HCT116 (cell line): ENCODE data around the gene DOCK7. TPM values are rescaled to one million over a fixed set of nuclear protein-coding genes. Genes with fewer than 3 reads are reported as not detected.
A peak's percentile ranks its signal among the peaks of the same experiment; 100 is the strongest.

Experiments used
- ATAC-seq: fragments of 200-7000 bp; cut with Tn5 transposase; 2 replicates; pipeline ENCODE4 v1.9.1; 2020; ENCODE audit warnings: mild to moderate bottlenecking, moderate library complexity
- BruUV-seq: library from RNA; stranded (reverse); fragments of 400-500 nt; replicated peaks from 2 replicates; lab custom pipeline; 2021; lab: Mats Ljungman, UMichigan
- CTCF ChIA-PET: fragments of 300-600 bp; sonication (Branson Sonifier 250); formaldehyde crosslinking; loops from one replicate; lab custom pipeline; 2021; ENCODE audit warnings: antibody characterized with exemption; lab: Charles Lee
- POLR2A ChIA-PET: fragments of 300-600, 350-600 bp; sonication (Branson Sonifier 250); formaldehyde crosslinking; loops from one replicate; lab custom pipeline; 2021; ENCODE audit warnings: antibody characterized with exemption; lab: Charles Lee
- RAD21 ChIA-PET, 2 experiments: fragments of 300-600 bp; sonication (Branson Sonifier 250); formaldehyde crosslinking; loops; one replicate each; lab custom pipeline; 2023; ENCODE audit warnings: low total read pairs in 2 of 2; ENCODE audit not compliant: uncharacterized antibody in 2 of 2, unreplicated experiment in 2 of 2, low non-redundant PET in 1 of 2; lab: Charles Lee
- DNase-seq: peaks from one replicate; pipeline ENCODE4 v3.0.0-alpha.2; 2010; ENCODE audit warnings: low read depth, low spot score
- H2AFZ ChIP-seq: fragments of 200-600 bp; shearing (Covaris generic), sonication (generic); 2 replicates; pipeline ENCODE4 v1.6.1; 2017; ENCODE audit warnings: low read depth, mixed run types, mixed read lengths, antibody characterized with exemption, low read length; ENCODE audit not compliant: poor library complexity, severe bottlenecking
- H3K27ac ChIP-seq: 2 replicates; pipeline ENCODE4 v1.5.1; 2012; ENCODE audit warnings: low read depth, low read length
- H3K27me3 ChIP-seq: fragments of 200-600 bp; sonication (generic); 2 replicates; pipeline ENCODE4 v1.6.1; 2016; ENCODE audit warnings: mixed run types, low read length, mixed read lengths; ENCODE audit not compliant: insufficient read depth
- H3K36me3 ChIP-seq, 2 experiments: fragments of 200-500 bp in 1 of 2; fragments of 200-600 bp in 1 of 2; sonication (Bioruptor generic) in 1 of 2; sonication (generic) in 1 of 2; 2 replicates each; pipeline versions ENCODE4 v1.5.1 to v1.6.1; 2014 to 2016; ENCODE audit warnings: low read length in 2 of 2, inconsistent platforms in 1 of 2, mixed read lengths in 1 of 2, mixed run types in 1 of 2; ENCODE audit not compliant: insufficient read depth in 2 of 2, control insufficient read depth in 1 of 2
- H3K4me1 ChIP-seq, 2 experiments: fragments of 200-600 bp in 1 of 2; sonication (generic) in 1 of 2; 2 replicates each; pipeline versions ENCODE4 v1.5.1 to v1.6.1; 2012 to 2017; ENCODE audit warnings: low read length in 2 of 2, inconsistent platforms in 1 of 2, mild to moderate bottlenecking in 1 of 2, mixed read lengths in 1 of 2, mixed run types in 1 of 2, moderate library complexity in 1 of 2; ENCODE audit not compliant: insufficient read depth in 2 of 2, control insufficient read depth in 1 of 2
- H3K4me2 ChIP-seq: fragments of 200-600 bp; sonication (generic); 2 replicates; pipeline ENCODE4 v1.6.1; 2017; ENCODE audit warnings: mixed run types, low read length, mixed read lengths
- H3K4me3 ChIP-seq, 2 experiments: fragments of 200-600 bp in 1 of 2; sonication (generic) in 1 of 2; replicated peaks in 1 of 2; 2 replicates each; pipeline ENCODE4 v1.5.1; 2011 to 2016; ENCODE audit warnings: low read length in 2 of 2, control low read depth in 1 of 2, low read depth in 1 of 2, mild to moderate bottlenecking in 1 of 2, mixed read lengths in 1 of 2, mixed run types in 1 of 2
- H3K79me2 ChIP-seq: fragments of 200-600 bp; sonication (generic); 2 replicates; pipeline ENCODE4 v1.6.1; 2017; ENCODE audit warnings: mild to moderate bottlenecking, mixed run types, low read length, moderate library complexity, mixed read lengths; ENCODE audit not compliant: insufficient read depth
- H3K9ac ChIP-seq: fragments of 200-600 bp; sonication (generic); 2 replicates; pipeline ENCODE4 v1.6.1; 2016; ENCODE audit warnings: low read length, mixed read lengths
- H3K9me2 ChIP-seq: fragments of 200-600 bp; sonication (generic), shearing (Covaris generic); 2 replicates; pipeline ENCODE4 v1.6.1; 2017; ENCODE audit warnings: mixed run types, mild to moderate bottlenecking, moderate library complexity; ENCODE audit not compliant: insufficient read depth
- H3K9me3 ChIP-seq, 2 experiments: fragments of 200-500 bp in 1 of 2; fragments of 200-600 bp in 1 of 2; sonication (Bioruptor generic) in 1 of 2; sonication (generic) in 1 of 2; 2 replicates each; pipeline ENCODE4 v1.6.1; 2014 to 2017; ENCODE audit warnings: low read length in 2 of 2, mixed read lengths in 2 of 2, inconsistent platforms in 1 of 2, low read depth in 1 of 2, mild to moderate bottlenecking in 1 of 2, mixed run types in 1 of 2, moderate library complexity in 1 of 2; ENCODE audit not compliant: control insufficient read depth in 1 of 2, insufficient read depth in 1 of 2
- H4K20me1 ChIP-seq: fragments of 200-600 bp; sonication (generic), shearing (Covaris generic); 2 replicates; pipeline ENCODE4 v1.6.1; 2017; ENCODE audit warnings: mixed run types, mild to moderate bottlenecking, moderate library complexity; ENCODE audit not compliant: insufficient read depth
- CBX3 ChIP-seq: IDR thresholded peaks from 2 replicates; pipeline ENCODE4 v1.6.1; 2012; ENCODE audit warnings: low read depth
- CEBPB ChIP-seq: IDR thresholded peaks from 2 replicates; pipeline ENCODE4 v1.6.1; 2012; ENCODE audit warnings: low read depth
- CTCF ChIP-seq, 3 experiments: fragments of 200-600 bp in 1 of 3; sonication (generic) in 1 of 3; IDR thresholded peaks in 2 of 3; conservative IDR thresholded peaks in 1 of 3; 2 replicates each; pipeline ENCODE4 v1.5.1; 2012 to 2017; ENCODE audit warnings: low read depth in 2 of 3, low read length in 2 of 3, antibody characterized with exemption in 1 of 3, borderline replicate concordance in 1 of 3, control low read depth in 1 of 3, mild to moderate bottlenecking in 1 of 3, mixed read lengths in 1 of 3, mixed run types in 1 of 3, moderate library complexity in 1 of 3; ENCODE audit not compliant: insufficient read depth in 1 of 3
- EZH2phosphoT487 ChIP-seq: fragments of 200-600 bp; IDR thresholded peaks from 2 replicates; pipeline ENCODE4 v1.6.1; 2018; ENCODE audit warnings: antibody characterized with exemption, borderline replicate concordance
- FOSL1 ChIP-seq: IDR thresholded peaks from 2 replicates; pipeline ENCODE4 v1.6.1; 2012; ENCODE audit warnings: low read depth
- MAX ChIP-seq: IDR thresholded peaks from 2 replicates; pipeline ENCODE4 v1.6.1; 2012
- POLR2AphosphoS5 ChIP-seq: IDR thresholded peaks from 2 replicates; pipeline ENCODE4 v1.6.1; 2011; ENCODE audit warnings: mild to moderate bottlenecking, low read depth, low read length, moderate library complexity
- RAD21 ChIP-seq: IDR thresholded peaks from 2 replicates; pipeline ENCODE4 v1.6.1; 2012; ENCODE audit warnings: low read depth, mild to moderate bottlenecking
- SP1 ChIP-seq: IDR thresholded peaks from 2 replicates; pipeline ENCODE4 v1.6.1; 2012; ENCODE audit warnings: low read depth
- YY1 ChIP-seq: IDR thresholded peaks from 2 replicates; pipeline ENCODE4 v1.6.1; 2011; ENCODE audit warnings: low read length, low read depth, moderate library complexity, mild to moderate bottlenecking; ENCODE audit not compliant: insufficient replicate concordance; ENCODE audit errors: extremely low read depth
- ZBTB33 ChIP-seq: IDR thresholded peaks from 2 replicates; pipeline ENCODE4 v1.6.1; 2011; ENCODE audit warnings: mild to moderate bottlenecking, low read length, moderate library complexity; ENCODE audit not compliant: insufficient replicate concordance; ENCODE audit errors: extremely low read depth
- intact Hi-C: fragments of 100-400 bp; cut with micrococcal nuclease; formaldehyde crosslinking; loops from 2 replicates; pipeline ENCODE4 v1.10.0; 2022
- total RNA-seq: library from RNA; stranded (reverse); gene quantifications from one replicate; pipeline ENCODE4 v1.2.1, GENCODE V29; 2021; ENCODE audit not compliant: unreplicated experiment

The DOCK7 gene
- total RNA-seq, 1 experiment from 2014 or later = 49.0 TPM

GRCh38 chr1:62508187-62508758 is 179.9 kb downstream of the DOCK7 start:
- Histone ChIP-seq H3K79me2 (no peaks in the 10 kb centered on the region), H3K27ac (no peak overlapping the region), H2AFZ (no peak overlapping the region), H3K27me3 (no peaks in the 10 kb centered on the region), H4K20me1 (no peaks in the 10 kb centered on the region), H3K4me1 (no peaks in the 10 kb centered on the region), H3K4me2 (no peak overlapping the region), H3K4me3 (no peak overlapping the region), H3K9ac (no peak overlapping the region), H3K9me3 (no peaks in the 10 kb centered on the region), H3K36me3 (no peaks in the 10 kb centered on the region), H3K9me2 (no peaks in the 10 kb centered on the region)
- ATAC-seq (no peak), DNase-seq (peak; percentile 33)
- peak; percentile 58 to 73 (median 62); a peak in 5 of 6 replicates for TF ChIP-seq CTCF (IDR thresholded peaks at IDR 0.05 in 2 of 3, conservative IDR thresholded peaks at IDR 0.05 in 1 of 3; ENCODE audit: borderline replicate concordance in 1 of 3, insufficient read depth in 1 of 3, low read depth in 2 of 3, low read length in 2 of 3)
- peak; percentile 66 for TF ChIP-seq RAD21
- TF ChIP-seq MAX = no peak
- CTCF ChIA-PET = interaction anchor here (0.6 to 2.3 kb wide), 8 partner anchors 9 to 303 kb away, joined by 3 to 43 read pairs (median 3); no protein-coding TSS in a partner anchor
- POLR2A ChIA-PET = interaction anchor here (1.0 kb wide), 1 partner anchor 238 kb away, joined by 3 read pairs; no protein-coding TSS in a partner anchor
- RAD21 ChIA-PET = interaction anchor here in 1 of 2 experiments (1.4 kb wide), 1 partner anchor 238 kb away, joined by 9 read pairs; no protein-coding TSS in a partner anchor
- intact Hi-C loops = loop anchor here (1.0 kb wide), 1 partner anchor 238 kb away; no protein-coding TSS in a partner anchor
- no TSS peak for BruUV-seq

DNA sequence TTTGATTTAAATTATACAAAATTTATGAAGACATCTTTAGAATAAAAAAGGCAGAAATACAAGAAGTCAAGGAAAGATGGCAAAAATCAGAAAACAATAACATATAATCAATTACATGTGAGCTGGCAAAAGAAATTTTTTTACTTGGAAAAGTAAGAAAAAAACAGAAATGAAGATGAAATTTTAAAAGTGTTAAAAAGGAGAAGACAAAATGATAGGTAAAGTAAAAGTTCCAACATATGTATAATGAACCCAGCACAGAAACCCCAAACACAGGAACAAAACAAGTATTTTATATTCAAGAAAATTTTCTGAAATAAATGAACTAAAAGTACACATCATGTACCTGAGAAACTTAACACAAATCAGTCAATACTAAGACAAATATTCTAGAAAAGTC is 188.0 kb downstream of the DOCK7 start:
- H2AFZ ChIP-seq = no peak overlapping the region
- ChIA-PET RAD21 (no interaction called here), POLR2A (no interaction called here), CTCF (interaction anchor here (0.9 kb wide), 1 partner anchor 418 kb away, joined by 4 read pairs; no protein-coding TSS in a partner anchor)
- H3K9me3 ChIP-seq = no peaks in the 10 kb centered on the region
- no peaks in the 10 kb centered on the region for H3K36me3 ChIP-seq
- H3K27me3 ChIP-seq = no peaks in the 10 kb centered on the region
- ATAC-seq (no peak), DNase-seq (no peak)
- H3K9ac ChIP-seq = no peak overlapping the region
- BruUV-seq = no TSS peak
- no peak overlapping the region for H3K4me2 ChIP-seq
- H3K9me2 ChIP-seq = no peaks in the 10 kb centered on the region
- no peak overlapping the region for H3K4me3 ChIP-seq
- no peak overlapping the region for H3K27ac ChIP-seq
- no peaks in the 10 kb centered on the region for H3K4me1 ChIP-seq
- no peaks in the 10 kb centered on the region for H4K20me1 ChIP-seq
- H3K79me2 ChIP-seq = no peaks in the 10 kb centered on the region
- intact Hi-C loops = no loop called here
- TF ChIP-seq EZH2phosphoT487 = no peak
- no peak for TF ChIP-seq FOSL1
- TF ChIP-seq YY1 = no peak
- TF ChIP-seq CEBPB = no peak
- no peak for TF ChIP-seq CBX3
- no peak for TF ChIP-seq ZBTB33
- no peak for TF ChIP-seq POLR2AphosphoS5
- TF ChIP-seq SP1 = no peak
